Kidney epithelial cell (primary cell): ENCODE data around the gene CDKN2C. TPM values are rescaled to one million over a fixed set of nuclear protein-coding genes. Genes with fewer than 3 reads are reported as not detected.
"Not testable (repeated sequence)": the region's sequence is repeated elsewhere in the genome, so short reads cannot be mapped to it uniquely, and the experiment has no call there.

Experiments used
- DNase-seq: peaks from one replicate; pipeline ENCODE4 v3.0.0-alpha.2; 2010; ENCODE audit warnings: low read depth
- H3K27me3 ChIP-seq: 2 replicates; pipeline ENCODE4 v1.6.0; 2011; ENCODE audit warnings: low read length; ENCODE audit not compliant: control insufficient read depth, insufficient read depth
- H3K36me3 ChIP-seq: 2 replicates; pipeline ENCODE4 v1.5.1; 2011; ENCODE audit warnings: low read length; ENCODE audit not compliant: control insufficient read depth, insufficient read depth
- H3K4me3 ChIP-seq: 2 replicates; pipeline ENCODE4 v1.5.1; 2011; ENCODE audit warnings: low read depth, mild to moderate bottlenecking, control low read depth, low read length
- CTCF ChIP-seq: IDR thresholded peaks from 2 replicates; pipeline ENCODE4 v1.5.1; 2011; ENCODE audit warnings: mild to moderate bottlenecking, moderate library complexity, low read length, control low read depth, inconsistent platforms; ENCODE audit not compliant: insufficient read depth, poor library complexity, severe bottlenecking
- total RNA-seq: library from RNA; depleted of rRNA; stranded (reverse); fragments of >200 nt; gene quantifications from 2 replicates; pipeline ENCODE4 v1.2.3, GENCODE V29; 2015

The CDKN2C gene
- total RNA-seq, 1 donor from 2014 or later, result 0.13 TPM

DNA sequence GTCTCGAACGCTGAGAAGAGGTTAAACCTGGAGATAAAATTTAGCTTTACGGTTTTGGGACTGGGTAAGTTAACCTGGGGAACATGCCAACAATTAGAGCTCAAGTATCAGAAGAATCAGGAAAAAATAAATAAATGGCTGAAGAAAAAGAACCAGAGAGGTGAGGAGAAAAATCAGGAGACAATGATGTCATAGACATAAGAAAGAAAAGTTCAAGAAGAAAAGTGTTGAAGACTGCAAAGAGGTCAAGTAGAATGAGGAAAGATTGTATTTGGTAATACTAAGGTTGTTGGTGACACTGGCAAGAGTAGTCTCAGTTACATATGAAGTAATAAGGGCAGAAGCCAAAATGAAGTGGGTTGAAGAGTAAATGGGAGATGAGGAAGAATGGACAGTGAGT, 26.0 kb downstream of the CDKN2C start:
- TF ChIP-seq CTCF, result no peak
- no peak for DNase-seq
- no peak overlapping the region for H3K4me3 ChIP-seq
- H3K27me3 ChIP-seq, result no peaks in the 10 kb centered on the region
- no peaks in the 10 kb centered on the region for H3K36me3 ChIP-seq

DNA sequence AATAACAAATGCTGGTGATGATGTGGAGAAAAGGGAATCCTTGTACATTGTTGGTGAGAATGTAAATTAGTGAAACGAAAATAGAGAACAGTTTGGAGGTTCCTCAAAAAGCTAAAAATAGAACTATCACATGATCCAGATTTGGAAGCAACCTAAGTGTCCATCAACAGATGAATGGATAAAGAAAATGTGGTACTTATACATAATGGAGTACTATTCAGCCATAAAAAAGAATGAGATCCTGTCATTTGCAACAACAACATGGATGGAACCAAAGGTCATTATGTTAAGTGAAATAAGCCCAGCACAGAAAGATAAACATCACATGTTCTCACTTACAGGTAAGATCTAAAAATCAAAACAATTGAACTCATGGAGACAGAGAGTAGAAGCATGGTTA, 29.3 kb downstream of the CDKN2C start:
- H3K4me3 ChIP-seq, H3K27me3 ChIP-seq, H3K36me3 ChIP-seq, DNase-seq: not testable (repeated sequence)

DNA sequence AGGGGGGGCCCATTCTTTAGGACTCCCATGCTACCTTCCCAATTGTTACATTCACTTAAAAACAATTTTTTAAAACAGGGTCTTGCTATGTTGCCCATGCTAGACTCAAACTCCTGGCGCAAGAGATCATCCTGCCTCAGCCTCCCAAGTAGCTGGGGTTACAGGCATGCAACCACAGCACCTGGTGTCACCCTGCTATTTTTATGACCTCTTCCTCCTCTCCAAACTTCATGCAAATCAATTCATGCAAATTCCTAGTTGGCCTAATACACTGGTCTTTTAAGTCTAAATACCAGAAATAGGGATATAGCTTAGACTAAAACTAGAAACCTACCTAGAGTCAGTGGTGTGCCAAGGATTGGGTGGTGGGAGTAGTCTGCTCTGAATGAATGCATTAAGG, 30.1 kb downstream of the CDKN2C start:
- no peaks in the 10 kb centered on the region for H3K36me3 ChIP-seq
- DNase-seq, result no peak
- H3K4me3 ChIP-seq, result no peak overlapping the region
- no peaks in the 10 kb centered on the region for H3K27me3 ChIP-seq
- no peak for TF ChIP-seq CTCF

GRCh38 chr1:51000651-51001050, 30.6 kb downstream of the CDKN2C start:
- no peaks in the 10 kb centered on the region for H3K36me3 ChIP-seq
- no peak for DNase-seq
- no peaks in the 10 kb centered on the region for H3K27me3 ChIP-seq
- no peak overlapping the region for H3K4me3 ChIP-seq
- no peak for TF ChIP-seq CTCF

GRCh38 chr1:51002516-51002915, 32.5 kb downstream of the CDKN2C start:
- no peak for TF ChIP-seq CTCF
- no peaks in the 10 kb centered on the region for H3K36me3 ChIP-seq
- no peak overlapping the region for H3K4me3 ChIP-seq
- no peaks in the 10 kb centered on the region for H3K27me3 ChIP-seq
- DNase-seq, result no peak

- not testable (repeated sequence) for DNase-seq, H3K27me3 ChIP-seq, H3K4me3 ChIP-seq
Observed at GRCh38 chr1:51005549-51005948, 35.5 kb downstream of the CDKN2C start.

GRCh38 chr1:51009381-51009780, 39.3 kb downstream of the CDKN2C start:
- DNase-seq, result no peak
- Histone ChIP-seq H3K4me3 (no peak overlapping the region), H3K27me3 (no peaks in the 10 kb centered on the region), H3K36me3 (no peaks in the 10 kb centered on the region)
- no peak for TF ChIP-seq CTCF

More at GRCh38 chr1:51005549-51005948, 35.5 kb downstream of the CDKN2C start:
- not testable (repeated sequence) for H3K36me3 ChIP-seq
